Hepatocyte (in vitro differentiated cells): ENCODE data around the gene SLC2A11. TPM values are rescaled to one million over a fixed set of nuclear protein-coding genes. Genes with fewer than 3 reads are reported as not detected.

Experiments used
- DNase-seq: peaks from one replicate; pipeline ENCODE4 v3.0.0-alpha.2; 2016; ENCODE audit warnings: low spot score
- H2AFZ ChIP-seq: fragments of 200-600 bp; sonication (generic); 2 replicates; pipeline ENCODE4 v1.6.0; 2016; ENCODE audit warnings: antibody characterized with exemption, mild to moderate bottlenecking
- H3K27ac ChIP-seq: fragments of 200-600 bp; sonication (generic); 2 replicates; pipeline ENCODE4 v1.5.1; 2016; ENCODE audit warnings: mild to moderate bottlenecking
- H3K27me3 ChIP-seq: fragments of 200-600 bp; sonication (generic); 2 replicates; pipeline ENCODE4 v1.6.1; 2016
- H3K36me3 ChIP-seq: fragments of 200-600 bp; sonication (generic); replicated peaks from 2 replicates; pipeline ENCODE4 v1.5.1; 2016; ENCODE audit warnings: low read depth; ENCODE audit not compliant: insufficient read depth
- H3K4me1 ChIP-seq: fragments of 200-600 bp; sonication (generic); 2 replicates; pipeline ENCODE4 v1.5.1; 2016; ENCODE audit warnings: mild to moderate bottlenecking, moderate library complexity; ENCODE audit not compliant: insufficient read depth
- H3K4me2 ChIP-seq: fragments of 200-600 bp; sonication (generic); 2 replicates; pipeline ENCODE4 v1.6.0; 2016
- H3K4me3 ChIP-seq: fragments of 200-600 bp; sonication (generic); 2 replicates; pipeline ENCODE4 v1.5.1; 2016; ENCODE audit warnings: mild to moderate bottlenecking
- H3K79me2 ChIP-seq: fragments of 200-600 bp; sonication (generic); 2 replicates; pipeline ENCODE4 v1.6.0; 2017; ENCODE audit warnings: mild to moderate bottlenecking
- H3K9me2 ChIP-seq: fragments of 200-600 bp; sonication (generic); replicated peaks from 2 replicates; pipeline ENCODE4 v1.6.0; 2017; ENCODE audit warnings: mild to moderate bottlenecking; ENCODE audit not compliant: insufficient read depth
- H3K9me3 ChIP-seq: fragments of 200-600 bp; sonication (generic); 2 replicates; pipeline ENCODE4 v1.5.1; 2016; ENCODE audit warnings: low read depth, mild to moderate bottlenecking
- H4K20me1 ChIP-seq: fragments of 200-600 bp; sonication (generic); 2 replicates; pipeline ENCODE4 v1.6.0; 2016; ENCODE audit warnings: mild to moderate bottlenecking; ENCODE audit not compliant: insufficient read depth, poor library complexity, severe bottlenecking
- CTCF ChIP-seq: fragments of 200-600 bp; sonication (generic); IDR thresholded peaks from 2 replicates; pipeline ENCODE4 v1.5.1; 2016; ENCODE audit warnings: antibody characterized with exemption, mild to moderate bottlenecking; ENCODE audit not compliant: poor library complexity
- EZH2 ChIP-seq: fragments of 200-600 bp; sonication (generic); IDR thresholded peaks from 2 replicates; pipeline ENCODE4 v1.6.1; 2016; ENCODE audit warnings: antibody characterized with exemption, mild to moderate bottlenecking, borderline replicate concordance
- EZH2phosphoT487 ChIP-seq: fragments of 200-600 bp; sonication (generic); IDR thresholded peaks from one replicate; pipeline ENCODE4 v1.6.1; 2018; ENCODE audit warnings: antibody characterized with exemption, mild to moderate bottlenecking, low read depth, moderate library complexity; ENCODE audit not compliant: unreplicated experiment, severe bottlenecking
- WGBS: methylation state at CpG from one replicate; pipeline ENCODE4 v1.1.6; 2016; ENCODE audit warnings: low lambda C conversion rate; ENCODE audit errors: missing lambda C conversion rate; 5-methylcytosine and 5-hydroxymethylcytosine counted together
- polyA plus RNA-seq: library from polyadenylated mRNA; unstranded; fragments of >200 nt; fragmentation: Nextera tagmentation; extraction: Ambion mirVana; gene quantifications from 2 replicates; pipeline ENCODE4 v1.2.1, GENCODE V29; 2016
- total RNA-seq: library from RNA; depleted of rRNA; stranded (reverse); fragments of >200 nt; gene quantifications from 2 replicates; pipeline ENCODE4 v1.2.3, GENCODE V29; 2014

Gene SLC2A11
- total and polyA plus RNA-seq, 2 experiments from 2014 or later = 15.0 TPM

GRCh38 chr22:23888615-23889401 is 31.1 kb downstream of the SLC2A11 start:
- Histone ChIP-seq H3K4me2 (no peak overlapping the region), H2AFZ (no peak overlapping the region)
- peak; percentile 14 for TF ChIP-seq CTCF
- TF ChIP-seq EZH2 = no peak
- TF ChIP-seq EZH2phosphoT487 = no peak

GRCh38 chr22:23889620-23890019 is 31.9 kb downstream of the SLC2A11 start:
- no peak for TF ChIP-seq EZH2phosphoT487
- no peak for TF ChIP-seq EZH2
- TF ChIP-seq CTCF = no peak
- Histone ChIP-seq H3K4me1 (peaks cover 8% of the 10 kb centered on the region), H3K27me3 (no peaks in the 10 kb centered on the region), H3K36me3 (no peaks in the 10 kb centered on the region), H2AFZ (no peak overlapping the region), H3K9me2 (no peaks in the 10 kb centered on the region), H3K4me3 (no peak overlapping the region), H3K9me3 (no peaks in the 10 kb centered on the region), H3K79me2 (no peaks in the 10 kb centered on the region), H4K20me1 (no peaks in the 10 kb centered on the region), H3K4me2 (no peak overlapping the region), H3K27ac (no peak overlapping the region)
- no peak for DNase-seq
- WGBS = 82% methylated on average over 5 of the region's 5 CpGs

More at GRCh38 chr22:23888615-23889401, 31.1 kb downstream of the SLC2A11 start:
- peaks cover 8% of the 10 kb centered on the region for H3K4me1 ChIP-seq
- H3K4me3 ChIP-seq = no peak overlapping the region
- no peaks in the 10 kb centered on the region for H3K27me3 ChIP-seq
- H3K9me3 ChIP-seq = no peaks in the 10 kb centered on the region
- DNase-seq = no peak
- H3K36me3 ChIP-seq = no peaks in the 10 kb centered on the region
- no peaks in the 10 kb centered on the region for H3K9me2 ChIP-seq
- H3K79me2 ChIP-seq = no peaks in the 10 kb centered on the region
- 75% methylated on average over 10 of the region's 11 CpGs for WGBS
- H4K20me1 ChIP-seq = no peaks in the 10 kb centered on the region
- H3K27ac ChIP-seq = peak overlapping the region; percentile 58

- H3K4me1 ChIP-seq = peaks cover 15% of the 10 kb centered on the region
- H3K9me2 ChIP-seq = no peaks in the 10 kb centered on the region
- WGBS = 92% methylated on average over 7 of the region's 7 CpGs
- H3K79me2 ChIP-seq = peaks cover 16% of the 10 kb centered on the region
- TF ChIP-seq EZH2 (no peak), EZH2phosphoT487 (no peak), CTCF (no peak)
- H3K36me3 ChIP-seq = no peaks in the 10 kb centered on the region
- H3K9me3 ChIP-seq = no peaks in the 10 kb centered on the region
- H2AFZ ChIP-seq = no peak overlapping the region
- no peak for DNase-seq
- H3K4me3 ChIP-seq = no peak overlapping the region
- H3K4me2 ChIP-seq = no peak overlapping the region
- H4K20me1 ChIP-seq = peaks cover 7% of the 10 kb centered on the region
- no peaks in the 10 kb centered on the region for H3K27me3 ChIP-seq
- H3K27ac ChIP-seq = no peak overlapping the region
These were observed 34.1 kb downstream of the SLC2A11 start for GRCh38 chr22:23891726-23892125.
